Activated naive CD4-positive, alpha-beta T cell treated with anti-CD3 and anti-CD28 coated beads, Interleukin-2, amount 50 U/mL, for 24 hours (primary cell): ENCODE results near the gene TSGA10IP.

Experiments
- H3K27ac Mint-ChIP-seq: one replicate; pipeline ENCODE4 v1.8.0; 2021; ENCODE audit warnings: mild to moderate bottlenecking, mixed read lengths
- H3K27me3 Mint-ChIP-seq: one replicate; pipeline ENCODE4 v1.8.0; 2021; ENCODE audit warnings: mixed read lengths
- H3K36me3 Mint-ChIP-seq: one replicate; pipeline ENCODE4 v1.8.0; 2021; ENCODE audit warnings: mixed read lengths
- H3K4me1 Mint-ChIP-seq: one replicate; pipeline ENCODE4 v1.8.0; 2021; ENCODE audit warnings: mixed read lengths
- H3K4me3 Mint-ChIP-seq: one replicate; pipeline ENCODE4 v1.8.0; 2021; ENCODE audit warnings: mild to moderate bottlenecking, mixed read lengths
- H3K9me3 Mint-ChIP-seq: one replicate; pipeline ENCODE4 v1.8.0; 2021; ENCODE audit warnings: mixed read lengths

TSGA10IP gene

DNA sequence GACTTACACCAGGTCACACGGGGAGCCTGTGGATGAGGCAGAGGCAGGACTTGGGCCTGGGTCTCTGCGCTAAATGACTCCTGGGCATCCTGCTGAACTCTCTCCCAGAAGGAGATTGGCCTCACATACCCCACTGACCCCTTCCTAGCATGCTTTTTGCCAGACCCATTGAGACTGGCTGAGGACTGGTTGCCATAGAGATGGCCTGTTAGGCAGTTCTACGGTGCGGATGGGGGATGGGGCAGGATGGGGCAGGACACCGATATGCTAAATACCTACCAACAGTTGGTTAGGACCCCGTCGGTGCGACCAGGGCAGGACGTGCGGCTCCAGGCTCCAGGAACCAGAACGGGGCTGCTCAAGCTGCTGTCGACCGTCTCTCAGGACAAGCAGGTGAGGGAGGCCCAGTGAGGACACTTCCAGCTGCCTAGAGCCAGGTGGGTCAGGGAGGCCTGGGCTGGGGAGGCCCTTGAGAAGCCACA is at the start of gene TSGA10IP:
Gene TSGA10IP, plus strand, starts transcription at position 51 of the 482 bp plus-strand sequence. Its CDS starts 196 bp downstream, at position 247.
- no peak within 1 kb of the TSS for H3K27ac Mint-ChIP-seq
- no peaks in the 10 kb centered on the region for H3K36me3 Mint-ChIP-seq
- no peak within 1 kb of the TSS for H3K4me3 Mint-ChIP-seq
- H3K4me1 Mint-ChIP-seq, result no peaks in the 10 kb centered on the region
- H3K9me3 Mint-ChIP-seq, result no peaks in the 10 kb centered on the region
- H3K27me3 Mint-ChIP-seq, result no peaks in the 10 kb centered on the region

- Mint-ChIP-seq H3K27ac (peak overlapping the region; percentile 85), H3K4me1 (peaks cover 53% of the 10 kb centered on the region), H3K27me3 (no peaks in the 10 kb centered on the region), H3K36me3 (peaks cover 22% of the 10 kb centered on the region), H3K4me3 (peak overlapping the region; percentile 24), H3K9me3 (no peaks in the 10 kb centered on the region)
Observed at GRCh38 chr11:65895482-65895981, 49.7 kb upstream of the TSGA10IP start.

DNA sequence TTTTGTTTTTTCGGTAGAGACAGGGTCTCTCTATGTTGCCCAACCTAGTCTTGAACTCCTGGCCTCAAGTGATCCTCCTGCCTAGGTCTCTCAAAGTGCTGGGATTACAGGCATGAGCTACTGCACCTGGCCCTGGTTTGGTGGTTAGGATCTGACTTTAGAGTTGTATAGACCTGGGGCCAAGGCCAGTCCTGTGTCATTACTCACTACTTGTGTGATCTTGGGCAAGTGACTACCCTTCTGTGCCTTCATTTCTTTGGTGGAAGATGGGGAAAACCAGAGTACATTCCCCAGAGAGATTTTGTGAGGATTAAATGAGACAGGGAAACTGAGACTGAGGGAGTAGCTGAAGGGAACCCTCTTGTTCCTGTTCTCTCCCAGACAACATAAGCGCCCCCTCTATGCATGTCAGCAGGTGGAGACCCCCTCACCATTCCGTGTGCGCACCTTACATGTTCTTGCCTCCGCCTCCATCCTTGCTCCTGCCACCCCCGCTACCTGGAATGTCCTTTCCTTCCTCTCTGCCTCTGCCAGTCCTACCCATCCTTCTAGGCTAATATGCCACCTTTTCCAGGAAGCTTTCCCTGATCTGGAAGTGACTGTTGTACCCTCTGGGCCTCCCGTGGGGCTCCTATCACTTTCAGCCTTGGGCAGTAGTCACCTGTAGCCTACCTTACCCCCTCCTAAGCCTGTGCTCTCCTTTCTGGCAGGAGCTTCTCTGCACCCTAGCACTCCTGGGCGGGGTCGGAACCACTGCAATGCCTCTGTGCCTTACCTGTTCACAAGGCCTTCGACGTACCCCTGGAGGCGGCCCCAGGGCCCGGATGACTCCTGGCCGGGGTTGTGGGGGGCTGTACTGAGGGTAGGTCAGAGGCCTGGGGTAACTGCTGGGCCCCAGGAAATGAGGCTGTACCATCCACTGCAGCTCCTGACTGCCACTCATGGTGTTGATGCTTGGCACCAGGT is 49.0 kb upstream of the TSGA10IP start:
- Mint-ChIP-seq H3K36me3 (peaks cover 22% of the 10 kb centered on the region), H3K4me1 (peaks cover 60% of the 10 kb centered on the region), H3K27me3 (no peaks in the 10 kb centered on the region), H3K27ac (peak overlapping the region; percentile 8), H3K9me3 (no peaks in the 10 kb centered on the region), H3K4me3 (peak overlapping the region; percentile 24)

DNA sequence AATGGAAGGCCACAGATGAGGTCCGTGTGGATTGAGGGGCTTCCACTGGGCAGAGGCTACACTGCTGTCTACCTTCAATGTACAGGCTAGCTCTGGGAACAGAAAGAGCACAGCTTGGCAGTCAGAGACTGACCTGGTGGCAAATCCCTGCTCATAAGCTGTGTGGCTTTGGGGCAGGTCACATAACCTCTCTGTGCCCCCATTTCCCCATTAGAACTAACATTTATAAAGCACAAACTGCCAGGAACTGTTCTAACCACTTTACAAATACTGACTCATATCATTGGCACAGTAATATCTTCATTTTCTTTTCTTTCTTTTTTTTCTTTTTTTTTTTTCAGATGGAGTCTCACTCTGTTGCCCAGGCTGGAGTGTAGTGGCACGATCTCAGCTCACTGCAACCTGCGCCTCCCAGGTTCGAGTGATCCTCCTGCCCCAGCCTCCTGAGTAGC is 48.2 kb upstream of the TSGA10IP start:
- H3K4me1 Mint-ChIP-seq, result peaks cover 59% of the 10 kb centered on the region
- peak overlapping the region; percentile 70 for H3K27ac Mint-ChIP-seq
- H3K36me3 Mint-ChIP-seq, result peaks cover 22% of the 10 kb centered on the region
- peak overlapping the region; percentile 65 for H3K4me3 Mint-ChIP-seq
- H3K9me3 Mint-ChIP-seq, result no peaks in the 10 kb centered on the region
- H3K27me3 Mint-ChIP-seq, result no peaks in the 10 kb centered on the region

DNA sequence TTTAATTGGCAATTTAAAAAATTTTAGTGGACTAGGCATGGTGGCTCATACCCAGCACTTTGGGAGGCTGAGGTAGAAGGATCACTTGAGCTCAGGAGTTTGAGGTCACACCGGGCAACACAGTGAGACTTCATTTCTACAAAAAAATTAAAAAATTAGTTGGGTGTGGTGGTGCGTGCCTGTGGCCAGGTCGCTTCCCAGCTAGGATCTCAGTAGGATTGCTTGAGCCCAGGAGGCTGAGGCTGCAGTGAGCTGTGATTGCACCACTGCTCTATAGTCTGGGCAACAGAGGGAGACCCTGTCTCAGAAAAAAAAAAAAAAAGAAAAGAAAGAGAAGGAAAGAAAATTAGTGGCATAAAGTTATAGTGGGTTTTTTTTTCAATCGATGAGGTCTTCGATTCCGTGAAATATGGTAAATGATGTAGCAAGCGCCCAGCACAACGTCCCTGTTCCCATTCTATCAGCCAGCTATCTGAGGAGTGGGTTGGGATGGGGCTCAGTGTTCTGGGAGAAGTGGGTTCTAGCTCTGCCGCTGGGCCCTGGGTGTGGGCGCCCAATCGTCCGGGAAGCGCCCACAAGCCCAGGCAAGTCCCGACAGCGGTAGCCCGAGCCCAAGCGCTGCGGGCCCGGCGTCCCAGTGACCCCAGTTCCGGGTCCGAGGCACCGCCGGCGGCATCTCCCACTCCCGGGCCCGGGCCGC is 46.5 kb upstream of the TSGA10IP start:
- H3K27ac Mint-ChIP-seq, result peak overlapping the region; percentile 97
- no peaks in the 10 kb centered on the region for H3K9me3 Mint-ChIP-seq
- no peaks in the 10 kb centered on the region for H3K27me3 Mint-ChIP-seq
- peak overlapping the region; percentile 93 for H3K4me3 Mint-ChIP-seq
- H3K36me3 Mint-ChIP-seq, result peaks cover 15% of the 10 kb centered on the region
- peaks cover 41% of the 10 kb centered on the region for H3K4me1 Mint-ChIP-seq

DNA sequence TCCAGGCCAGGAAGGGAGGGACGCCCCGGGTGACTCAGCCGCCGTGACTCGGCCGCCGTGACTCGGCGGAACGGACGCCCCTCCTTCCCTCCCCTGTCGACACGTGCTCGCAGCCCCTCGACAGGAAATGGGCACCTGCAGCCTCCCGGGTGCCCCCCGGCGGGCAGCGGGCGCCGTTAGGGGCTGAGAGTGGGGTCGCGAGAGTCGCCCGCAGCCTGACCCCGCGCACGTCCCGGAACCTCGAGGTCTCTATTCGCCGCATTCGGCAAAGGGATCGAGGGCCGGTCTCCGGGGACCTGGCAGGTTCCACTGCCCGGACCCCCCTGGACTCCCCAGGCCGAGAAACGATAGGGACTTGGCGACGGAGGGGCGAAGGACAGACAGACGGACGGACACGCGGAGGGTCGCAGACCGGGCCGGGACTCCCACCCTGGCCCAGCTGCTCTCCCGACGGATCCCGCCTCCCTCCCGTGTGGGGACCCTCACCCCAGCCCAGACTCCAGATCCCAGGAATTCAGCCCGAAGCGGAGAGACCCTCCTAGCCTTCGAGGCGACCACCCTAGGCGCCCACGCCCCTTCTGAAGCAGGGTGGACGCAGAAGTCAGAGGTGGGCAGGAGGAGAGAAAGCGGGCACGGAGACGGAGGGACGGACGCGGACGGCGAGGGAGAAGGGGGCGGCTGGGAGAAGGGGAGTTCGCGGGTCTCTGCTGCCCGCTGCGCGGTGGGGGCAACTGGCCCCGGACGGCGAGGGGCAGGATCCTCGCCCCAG is 45.7 kb upstream of the TSGA10IP start:
- peaks cover 13% of the 10 kb centered on the region for H3K36me3 Mint-ChIP-seq
- H3K4me1 Mint-ChIP-seq, result peaks cover 35% of the 10 kb centered on the region
- H3K27ac Mint-ChIP-seq, result peak overlapping the region; percentile 93
- peak overlapping the region; percentile 93 for H3K4me3 Mint-ChIP-seq
- H3K9me3 Mint-ChIP-seq, result no peaks in the 10 kb centered on the region
- no peaks in the 10 kb centered on the region for H3K27me3 Mint-ChIP-seq

GRCh38 chr11:65900125-65900898 is 45.0 kb upstream of the TSGA10IP start, which contains the start of gene FOSL1:
TSS of gene FOSL1 (minus strand) at chr11:65900388. CDS start at chr11:65900339, 49 bp downstream.
- Mint-ChIP-seq H3K27ac (peak within 1 kb of the TSS; percentile 93), H3K27me3 (no peaks in the 10 kb centered on the region), H3K36me3 (peaks cover 13% of the 10 kb centered on the region), H3K4me3 (peak within 1 kb of the TSS; percentile 93), H3K9me3 (no peaks in the 10 kb centered on the region), H3K4me1 (peaks cover 32% of the 10 kb centered on the region)

- Mint-ChIP-seq H3K9me3 (no peaks in the 10 kb centered on the region), H3K4me3 (peak overlapping the region; percentile 60), H3K36me3 (peaks cover 13% of the 10 kb centered on the region), H3K4me1 (peaks cover 26% of the 10 kb centered on the region), H3K27ac (peak overlapping the region; percentile 79), H3K27me3 (no peaks in the 10 kb centered on the region)
Observed at GRCh38 chr11:65900899-65901180, 44.4 kb upstream of the TSGA10IP start.

- H3K36me3 Mint-ChIP-seq, result peaks cover 3% of the 10 kb centered on the region
- H3K4me3 Mint-ChIP-seq, result no peak overlapping the region
- no peaks in the 10 kb centered on the region for H3K9me3 Mint-ChIP-seq
- peaks cover 8% of the 10 kb centered on the region for H3K4me1 Mint-ChIP-seq
- H3K27ac Mint-ChIP-seq, result no peak overlapping the region
- no peaks in the 10 kb centered on the region for H3K27me3 Mint-ChIP-seq
Observed at GRCh38 chr11:65903068-65903481, 42.2 kb upstream of the TSGA10IP start.

- Mint-ChIP-seq H3K4me3 (no peak overlapping the region), H3K36me3 (peaks cover 3% of the 10 kb centered on the region), H3K27ac (peak overlapping the region; percentile 68), H3K27me3 (no peaks in the 10 kb centered on the region), H3K9me3 (no peaks in the 10 kb centered on the region), H3K4me1 (peaks cover 8% of the 10 kb centered on the region)
Observed at GRCh38 chr11:65903715-65904114, 41.6 kb upstream of the TSGA10IP start.

- no peak overlapping the region for H3K4me3 Mint-ChIP-seq
Observed at GRCh38 chr11:65906602-65907001, 38.7 kb upstream of the TSGA10IP start.

DNA sequence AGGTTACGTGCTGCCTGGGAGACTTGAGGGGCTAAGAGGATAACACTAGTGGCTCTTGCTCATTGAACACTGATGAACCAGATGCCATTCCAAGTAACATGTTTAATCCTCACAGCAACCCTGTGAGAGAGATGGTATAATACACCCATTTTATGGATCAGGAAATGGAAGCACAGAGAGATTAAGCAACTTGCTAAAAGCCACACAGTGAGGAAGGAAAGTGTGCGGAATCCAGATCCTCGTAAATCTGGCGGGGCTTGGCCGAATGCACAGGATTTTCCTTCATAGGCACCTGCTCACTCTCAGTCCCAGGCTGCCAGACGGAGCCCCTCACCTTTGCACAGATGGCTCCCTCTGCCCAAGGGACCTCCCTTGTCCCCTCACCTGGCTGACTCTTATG is 37.4 kb upstream of the TSGA10IP start:
- no peak overlapping the region for H3K4me3 Mint-ChIP-seq
- no peaks in the 10 kb centered on the region for H3K9me3 Mint-ChIP-seq
- H3K27ac Mint-ChIP-seq, result no peak overlapping the region

More at GRCh38 chr11:65906602-65907001, 38.7 kb upstream of the TSGA10IP start:
- H3K4me1 Mint-ChIP-seq, result peaks cover 7% of the 10 kb centered on the region
- no peaks in the 10 kb centered on the region for H3K9me3 Mint-ChIP-seq
- no peak overlapping the region for H3K27ac Mint-ChIP-seq
- no peaks in the 10 kb centered on the region for H3K27me3 Mint-ChIP-seq
- H3K36me3 Mint-ChIP-seq, result no peaks in the 10 kb centered on the region

DNA sequence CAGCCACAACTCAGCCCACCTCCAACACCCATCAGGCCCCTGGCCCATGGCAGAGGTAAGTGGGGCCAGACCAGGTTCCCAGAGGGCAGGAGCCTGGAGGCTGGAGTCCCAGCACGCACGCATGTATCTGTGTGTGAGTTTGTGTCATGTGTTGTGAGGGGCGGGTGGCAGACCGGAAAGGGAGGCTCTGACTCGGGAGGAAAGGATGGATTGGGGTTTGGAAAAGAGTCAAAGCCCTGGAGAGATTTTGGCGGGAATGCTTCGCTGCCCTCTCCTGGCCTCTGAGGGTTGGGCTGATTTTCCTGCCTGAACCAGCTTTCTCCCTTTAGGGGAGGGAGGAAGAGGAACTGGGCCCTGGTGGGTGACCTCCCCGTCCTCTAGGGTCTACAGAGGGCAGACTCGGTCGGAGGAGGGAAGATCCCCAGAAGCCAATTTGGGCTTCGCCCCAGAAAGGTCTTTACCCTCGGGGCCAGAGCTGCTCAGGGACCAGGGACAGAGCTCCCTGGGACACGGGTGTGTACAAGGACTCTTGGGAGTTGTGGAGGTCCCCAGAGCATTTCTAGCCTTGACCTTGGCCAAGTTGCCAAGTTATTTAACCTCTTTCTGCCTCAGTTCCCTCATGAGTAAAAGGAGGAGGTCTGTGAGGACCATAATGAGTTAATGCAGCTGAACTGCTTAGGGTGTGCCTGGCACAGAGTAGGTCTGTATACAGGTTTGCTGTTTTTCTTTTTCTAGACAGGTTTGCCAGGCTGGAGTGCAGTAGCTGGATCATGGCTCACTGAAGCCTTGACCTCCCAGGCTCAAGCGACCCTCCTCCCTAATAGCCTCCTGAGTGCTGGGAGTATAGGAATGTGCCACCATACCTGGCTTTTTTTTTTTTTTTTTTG is 33.4 kb upstream of the TSGA10IP start:
- no peaks in the 10 kb centered on the region for H3K9me3 Mint-ChIP-seq
- H3K27me3 Mint-ChIP-seq, result no peaks in the 10 kb centered on the region
- peaks cover 31% of the 10 kb centered on the region for H3K4me1 Mint-ChIP-seq
- H3K36me3 Mint-ChIP-seq, result no peaks in the 10 kb centered on the region
- H3K27ac Mint-ChIP-seq, result no peak overlapping the region
- no peak overlapping the region for H3K4me3 Mint-ChIP-seq

More for the DNA sequence above, 37.4 kb upstream of the TSGA10IP start:
- H3K36me3 Mint-ChIP-seq, result no peaks in the 10 kb centered on the region
- H3K27me3 Mint-ChIP-seq, result no peaks in the 10 kb centered on the region
- H3K4me1 Mint-ChIP-seq, result peaks cover 7% of the 10 kb centered on the region

GRCh38 chr11:65912845-65913244 is 32.4 kb upstream of the TSGA10IP start:
- no peak overlapping the region for H3K27ac Mint-ChIP-seq
- H3K4me3 Mint-ChIP-seq, result no peak overlapping the region
- peaks cover 36% of the 10 kb centered on the region for H3K4me1 Mint-ChIP-seq

More at GRCh38 chr11:65912845-65913244, 32.4 kb upstream of the TSGA10IP start:
- no peaks in the 10 kb centered on the region for H3K36me3 Mint-ChIP-seq
- H3K27me3 Mint-ChIP-seq, result no peaks in the 10 kb centered on the region
- H3K9me3 Mint-ChIP-seq, result no peaks in the 10 kb centered on the region
